Gastroesophageal sphincter (tissue), 3 donors: ENCODE results near the gene ETFRF1.

Experiments used
- POLR2A ChIP-seq, 2 donors: fragments of 450-650 bp; IDR thresholded peaks; one replicate each; pipeline ENCODE4 v1.6.1; 2017; ENCODE audit warnings: antibody characterized with exemption in 2 of 2, mild to moderate bottlenecking in 2 of 2, moderate library complexity in 1 of 2
- TF ChIP-seq, protein P1 (sequence below), 4 experiments: fragments of 200-600 bp in 2 of 4; fragments of 450-650 bp in 2 of 4; sonication (generic) in 1 of 4; IDR thresholded peaks; one replicate each; pipeline ENCODE4 v1.5.1; 2017 to 2019; ENCODE audit warnings: antibody characterized with exemption in 4 of 4, mild to moderate bottlenecking in 2 of 4, moderate library complexity in 2 of 4

DNA sequence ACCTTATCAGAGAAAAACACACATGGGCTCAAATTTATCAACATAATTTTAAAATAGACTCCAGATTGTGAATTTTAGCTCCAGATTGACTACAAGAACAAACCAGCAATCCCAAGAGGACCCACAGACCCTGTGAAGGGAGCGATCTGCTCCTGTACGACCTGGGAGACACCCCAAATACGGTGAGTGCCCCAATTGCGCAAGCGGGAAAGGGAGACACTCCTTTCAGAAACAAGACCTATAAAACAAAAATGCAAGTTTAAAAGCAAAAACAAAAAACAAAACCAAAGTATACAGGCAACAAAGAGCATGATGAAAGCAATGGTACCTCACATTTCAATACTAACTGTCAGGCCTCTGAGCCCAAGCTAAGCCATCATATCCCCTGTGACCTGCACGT is 32.2 kb upstream of the ETFRF1 start:
- TF ChIP-seq POLR2A (IDR thresholded peaks at IDR 0.05), result no peak
- TF ChIP-seq, protein P1, sequence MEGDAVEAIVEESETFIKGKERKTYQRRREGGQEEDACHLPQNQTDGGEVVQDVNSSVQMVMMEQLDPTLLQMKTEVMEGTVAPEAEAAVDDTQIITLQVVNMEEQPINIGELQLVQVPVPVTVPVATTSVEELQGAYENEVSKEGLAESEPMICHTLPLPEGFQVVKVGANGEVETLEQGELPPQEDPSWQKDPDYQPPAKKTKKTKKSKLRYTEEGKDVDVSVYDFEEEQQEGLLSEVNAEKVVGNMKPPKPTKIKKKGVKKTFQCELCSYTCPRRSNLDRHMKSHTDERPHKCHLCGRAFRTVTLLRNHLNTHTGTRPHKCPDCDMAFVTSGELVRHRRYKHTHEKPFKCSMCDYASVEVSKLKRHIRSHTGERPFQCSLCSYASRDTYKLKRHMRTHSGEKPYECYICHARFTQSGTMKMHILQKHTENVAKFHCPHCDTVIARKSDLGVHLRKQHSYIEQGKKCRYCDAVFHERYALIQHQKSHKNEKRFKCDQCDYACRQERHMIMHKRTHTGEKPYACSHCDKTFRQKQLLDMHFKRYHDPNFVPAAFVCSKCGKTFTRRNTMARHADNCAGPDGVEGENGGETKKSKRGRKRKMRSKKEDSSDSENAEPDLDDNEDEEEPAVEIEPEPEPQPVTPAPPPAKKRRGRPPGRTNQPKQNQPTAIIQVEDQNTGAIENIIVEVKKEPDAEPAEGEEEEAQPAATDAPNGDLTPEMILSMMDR (IDR thresholded peaks at IDR 0.05), result no peak
